GM12878 (cell line): ENCODE data around the gene LRTM2. TPM values are rescaled to one million over a fixed set of nuclear protein-coding genes. Genes with fewer than 3 reads are reported as not detected.

Experiments used
- ATAC-seq: fragments of 200-7000 bp; cut with Tn5 transposase; 3 replicates; pipeline ENCODE4 v1.9.1; 2020; ENCODE audit warnings: mild to moderate bottlenecking, moderate library complexity
- BruUV-seq: library from RNA; stranded (reverse); fragments of 400-500 nt; replicated peaks from 2 replicates; lab custom pipeline; 2021; lab: Mats Ljungman, UMichigan
- CTCF ChIA-PET: fragments of 300-600 bp; sonication (Branson Sonifier 250); formaldehyde crosslinking; extraction: SDS; loops from one replicate; lab custom pipeline; 2021; ENCODE audit warnings: inconsistent platforms; lab: Yijun Ruan, JAX
- POLR2A ChIA-PET: fragments of 350-600 bp; formaldehyde crosslinking; extraction: SDS; loops from one replicate; lab custom pipeline; 2021; ENCODE audit warnings: inconsistent platforms; lab: Charles Lee
- RAD21 ChIA-PET: fragments of 300-600 bp; sonication (Branson Sonifier 250); formaldehyde crosslinking; loops from one replicate; lab custom pipeline; 2023; ENCODE audit warnings: antibody characterized with exemption; ENCODE audit not compliant: unreplicated experiment; lab: Charles Lee
- SMC1A ChIA-PET: fragments of 300-600 bp; sonication (Branson Sonifier 250); formaldehyde crosslinking; loops from one replicate; lab custom pipeline; 2023; ENCODE audit not compliant: unreplicated experiment, uncharacterized antibody; lab: Charles Lee
- DNase-seq: peaks from one replicate; pipeline ENCODE4 v3.0.0-alpha.2; 2011; ENCODE audit warnings: low read depth, low spot score
- FAIRE-seq: peaks from 3 replicates; lab custom pipeline; 2011; peaks lifted over from hg19 to GRCh38; lab: Jason Lieb, UNC
- H2AFZ ChIP-seq: 2 replicates; pipeline ENCODE4 v1.6.0; 2011; ENCODE audit warnings: low read depth, low read length, control low read depth; ENCODE audit not compliant: control insufficient read depth
- H3K27ac ChIP-seq: 2 replicates; pipeline ENCODE4 v1.5.1; 2011; ENCODE audit warnings: control low read depth; ENCODE audit not compliant: control insufficient read depth, insufficient read depth
- H3K27me3 ChIP-seq, 2 experiments: replicated peaks in 1 of 2; 2 replicates each; pipeline versions ENCODE4 v1.6.0 to v1.6.1; 2011; ENCODE audit warnings: low read length in 1 of 2; ENCODE audit not compliant: control insufficient read depth in 2 of 2, insufficient read depth in 2 of 2
- H3K36me3 ChIP-seq, 2 experiments: 2 replicates each; pipeline ENCODE4 v1.5.1; 2011; ENCODE audit warnings: low read length in 1 of 2; ENCODE audit not compliant: control insufficient read depth in 2 of 2, insufficient read depth in 2 of 2
- H3K4me1 ChIP-seq: 2 replicates; pipeline ENCODE4 v1.6.1; 2011; ENCODE audit warnings: mild to moderate bottlenecking, low read length, moderate library complexity, mixed read lengths; ENCODE audit not compliant: control insufficient read depth, insufficient read depth
- H3K4me2 ChIP-seq: 2 replicates; pipeline ENCODE4 v1.6.0; 2011; ENCODE audit warnings: control low read depth; ENCODE audit not compliant: control insufficient read depth, insufficient read depth
- H3K4me3 ChIP-seq: fragments of 200-600 bp; sonication (generic); 2 replicates; pipeline ENCODE4 v1.5.1; 2016
- H3K79me2 ChIP-seq: 2 replicates; pipeline ENCODE4 v1.6.0; 2011; ENCODE audit warnings: low read length; ENCODE audit not compliant: control insufficient read depth, insufficient read depth
- H3K9ac ChIP-seq: 2 replicates; pipeline ENCODE4 v1.8.0; 2011; ENCODE audit warnings: low read length, control low read depth, mixed read lengths; ENCODE audit not compliant: control insufficient read depth, insufficient read depth
- H3K9me3 ChIP-seq: replicated peaks from 3 replicates; pipeline ENCODE4 v1.5.1; 2011; ENCODE audit warnings: mild to moderate bottlenecking, low read length; ENCODE audit not compliant: control insufficient read depth, insufficient read depth
- H4K20me1 ChIP-seq: 2 replicates; pipeline ENCODE4 v1.6.0; 2011; ENCODE audit not compliant: control insufficient read depth, insufficient read depth
- ETV6 ChIP-seq, 2 experiments: fragments of 450-650 bp in 1 of 2; IDR thresholded peaks in 1 of 2; conservative IDR thresholded peaks in 1 of 2; 2 replicates each; pipeline ENCODE4 v1.6.1; 2014; ENCODE audit warnings: antibody characterized with exemption in 1 of 2, borderline replicate concordance in 1 of 2, low read depth in 1 of 2, mild to moderate bottlenecking in 1 of 2, moderate library complexity in 1 of 2
- MYB ChIP-seq: fragments of 150-350 bp; IDR thresholded peaks from 2 replicates; pipeline ENCODE4 v1.6.1; 2014; ENCODE audit warnings: mild to moderate bottlenecking, low read depth, low read length, borderline replicate concordance
- NR2C1 ChIP-seq: fragments of 450-650 bp; IDR thresholded peaks from 2 replicates; pipeline ENCODE4 v1.6.1; 2017; ENCODE audit warnings: antibody characterized with exemption, mild to moderate bottlenecking, moderate library complexity
- NR2C2 ChIP-seq: IDR thresholded peaks from 2 replicates; pipeline ENCODE4 v1.6.1; 2011; ENCODE audit warnings: borderline replicate concordance, low read depth; ENCODE audit not compliant: control insufficient read depth, insufficient read length
- RAD21 ChIP-seq: IDR thresholded peaks from 2 replicates; pipeline ENCODE4 v1.6.1; 2011; ENCODE audit warnings: mild to moderate bottlenecking, low read depth, low read length, moderate library complexity; ENCODE audit not compliant: insufficient read depth
- SIX5 ChIP-seq: IDR thresholded peaks from 2 replicates; pipeline ENCODE4 v1.6.1; 2011; ENCODE audit warnings: mild to moderate bottlenecking, low read depth, low read length, moderate library complexity; ENCODE audit not compliant: severe bottlenecking
- SMC3 ChIP-seq: IDR thresholded peaks from 2 replicates; pipeline ENCODE4 v1.6.1; 2011; ENCODE audit warnings: low read length, improper control_type of control experiment, borderline replicate concordance
- SUPT20H ChIP-seq: IDR thresholded peaks from 2 replicates; pipeline ENCODE4 v1.6.1; 2011; ENCODE audit warnings: low read depth, mild to moderate bottlenecking, low read length, moderate library complexity, borderline replicate concordance; ENCODE audit not compliant: control insufficient read depth
- TBL1XR1 ChIP-seq: IDR thresholded peaks from 2 replicates; pipeline ENCODE4 v1.6.1; 2012; ENCODE audit warnings: low read depth, low read length, improper control_type of control experiment
- TCF12 ChIP-seq: IDR thresholded peaks from 2 replicates; pipeline ENCODE4 v1.6.1; 2011; ENCODE audit warnings: low read depth, mild to moderate bottlenecking, low read length
- WRNIP1 ChIP-seq: IDR thresholded peaks from 2 replicates; pipeline ENCODE4 v1.6.1; 2011; ENCODE audit warnings: low read depth, low read length, improper control_type of control experiment, borderline replicate concordance
- ZNF384 ChIP-seq: IDR thresholded peaks from 2 replicates; pipeline ENCODE4 v1.6.1; 2012; ENCODE audit warnings: low read depth, mild to moderate bottlenecking, low read length, improper control_type of control experiment, borderline replicate concordance
- WGBS: methylation state at CpG from one replicate; pipeline ENCODE4 v1.1.6; 2016; ENCODE audit warnings: low lambda C conversion rate; ENCODE audit not compliant: insufficient replicate concordance, insufficient coverage; ENCODE audit errors: missing lambda C conversion rate; 5-methylcytosine and 5-hydroxymethylcytosine counted together
- in situ Hi-C: fragments of 300-500 bp; cut with MboI; formaldehyde crosslinking; loops from 9 replicates; pipeline ENCODE4 v1.14.3; 2018; ENCODE audit warnings: mixed read lengths
- intact Hi-C: fragments of 100-400 bp; cut with micrococcal nuclease; formaldehyde crosslinking; loops from one replicate; pipeline ENCODE4 v1.14.2; 2022; ENCODE audit not compliant: unreplicated experiment
- polyA plus RNA-seq, 11 experiments: library from polyadenylated mRNA; depleted of rRNA in 4 of 11; unstranded in 6 of 11; stranded (reverse) in 5 of 11; fragments of >200 nt; fragmentation: Nextera tagmentation in 4 of 11; fragmentation: Illumina TruSeq in 1 of 11; extraction: Ambion mirVana in 4 of 11; extraction: Trizol in 1 of 11; gene quantifications; 1 replicate in 1 of 11; 2 replicates in 10 of 11; pipeline versions ENCODE4 v1.2.1 to v1.2.3, GENCODE V29; 2011 to 2016; ENCODE audit warnings: inconsistent platforms in 2 of 11, missing spikeins in 2 of 11, low read depth in 1 of 11
- total RNA-seq, 4 experiments: library from RNA; depleted of rRNA in 3 of 4; stranded (reverse); fragments of >200 nt in 3 of 4; fragmentation: Illumina TruSeq in 1 of 4; extraction: Trizol in 1 of 4; gene quantifications; 2 replicates each; pipeline versions ENCODE4 v1.2.1 to v1.2.3, GENCODE V29; 2013 to 2021
- TF ChIP-seq, protein P1 (sequence below): fragments of 450-650 bp; formaldehyde crosslinking; IDR thresholded peaks from 2 replicates; pipeline ENCODE4 v1.5.0; 2022; ENCODE audit warnings: mild to moderate bottlenecking, missing genetic modification characterization
- TF ChIP-seq, protein P2 (sequence below): fragments of 450-650 bp; formaldehyde crosslinking; IDR thresholded peaks from 2 replicates; pipeline ENCODE4 v1.4.0; 2022; ENCODE audit warnings: mild to moderate bottlenecking, moderate library complexity

Gene LRTM2
- total and polyA plus RNA-seq, 10 of the 15 experiments (the other 5 are each of a cell fraction or from before 2014, with no cell fraction given), result 0.05 TPM; not detected in 9

DNA sequence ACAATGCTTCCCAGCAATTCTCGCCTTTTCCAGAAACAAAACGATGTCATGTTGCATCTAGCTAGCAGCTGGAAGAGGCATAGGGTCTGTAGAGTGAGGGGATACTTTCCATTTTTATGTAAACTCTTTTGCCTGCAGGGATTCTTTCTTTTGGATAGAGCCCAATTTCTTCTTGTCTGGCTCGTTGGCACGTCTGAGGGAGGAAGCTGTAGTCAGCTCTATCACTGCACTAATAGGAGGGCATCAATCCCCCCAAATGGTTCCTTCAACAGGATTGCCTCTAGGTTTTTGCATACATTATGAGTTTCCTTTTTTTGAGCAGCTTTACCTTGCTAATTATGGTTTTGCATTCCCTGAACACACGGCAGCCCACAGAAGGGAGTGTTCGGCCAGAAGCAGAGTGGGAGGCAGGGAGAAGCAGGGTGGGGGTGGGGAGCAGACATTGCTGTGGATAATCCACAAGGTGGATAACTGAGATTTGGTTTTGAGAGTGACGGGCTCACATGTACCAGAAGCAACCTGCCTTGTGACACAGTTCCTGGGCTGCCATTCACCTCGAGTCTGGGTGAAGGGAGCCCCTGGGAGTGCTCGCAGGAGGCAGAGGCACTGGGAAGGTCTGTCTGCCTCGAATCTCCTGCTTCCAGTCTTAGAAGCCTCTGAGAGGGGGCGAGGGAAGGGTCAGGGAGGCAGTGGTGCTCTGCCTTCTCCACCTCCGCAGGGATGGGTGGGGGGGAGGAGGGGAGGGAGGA is 24.5 kb downstream of the LRTM2 start:
- CTCF ChIA-PET, result no interaction called here
- Histone ChIP-seq H3K4me1 (no peaks in the 10 kb centered on the region), H2AFZ (no peak overlapping the region), H3K36me3 (no peaks in the 10 kb centered on the region), H3K79me2 (no peaks in the 10 kb centered on the region), H4K20me1 (no peaks in the 10 kb centered on the region), H3K9me3 (no peaks in the 10 kb centered on the region), H3K27me3 (peaks cover 3 to 7% of the 10 kb centered on the region in 2 experiments), H3K9ac (no peak overlapping the region), H3K4me2 (no peak overlapping the region), H3K4me3 (no peak overlapping the region), H3K27ac (no peak overlapping the region)
- BruUV-seq, result no TSS peak
- in situ Hi-C loops, result no loop called here
- intact Hi-C loops, result no loop called here
- POLR2A ChIA-PET, result no interaction called here
- TF ChIP-seq TCF12, result no peak
- no peak for TF ChIP-seq RAD21
- no peak for TF ChIP-seq ETV6 (conservative IDR thresholded peaks at IDR 0.05 in 1 of 2, IDR thresholded peaks at IDR 0.05 in 1 of 2; ENCODE audit: borderline replicate concordance in 1 of 2, low read depth in 1 of 2)
- TF ChIP-seq ZNF384, result no peak
- TF ChIP-seq SUPT20H, result no peak
- TF ChIP-seq SMC3, result no peak
- TF ChIP-seq MYB, result no peak
- TF ChIP-seq, protein P1, sequence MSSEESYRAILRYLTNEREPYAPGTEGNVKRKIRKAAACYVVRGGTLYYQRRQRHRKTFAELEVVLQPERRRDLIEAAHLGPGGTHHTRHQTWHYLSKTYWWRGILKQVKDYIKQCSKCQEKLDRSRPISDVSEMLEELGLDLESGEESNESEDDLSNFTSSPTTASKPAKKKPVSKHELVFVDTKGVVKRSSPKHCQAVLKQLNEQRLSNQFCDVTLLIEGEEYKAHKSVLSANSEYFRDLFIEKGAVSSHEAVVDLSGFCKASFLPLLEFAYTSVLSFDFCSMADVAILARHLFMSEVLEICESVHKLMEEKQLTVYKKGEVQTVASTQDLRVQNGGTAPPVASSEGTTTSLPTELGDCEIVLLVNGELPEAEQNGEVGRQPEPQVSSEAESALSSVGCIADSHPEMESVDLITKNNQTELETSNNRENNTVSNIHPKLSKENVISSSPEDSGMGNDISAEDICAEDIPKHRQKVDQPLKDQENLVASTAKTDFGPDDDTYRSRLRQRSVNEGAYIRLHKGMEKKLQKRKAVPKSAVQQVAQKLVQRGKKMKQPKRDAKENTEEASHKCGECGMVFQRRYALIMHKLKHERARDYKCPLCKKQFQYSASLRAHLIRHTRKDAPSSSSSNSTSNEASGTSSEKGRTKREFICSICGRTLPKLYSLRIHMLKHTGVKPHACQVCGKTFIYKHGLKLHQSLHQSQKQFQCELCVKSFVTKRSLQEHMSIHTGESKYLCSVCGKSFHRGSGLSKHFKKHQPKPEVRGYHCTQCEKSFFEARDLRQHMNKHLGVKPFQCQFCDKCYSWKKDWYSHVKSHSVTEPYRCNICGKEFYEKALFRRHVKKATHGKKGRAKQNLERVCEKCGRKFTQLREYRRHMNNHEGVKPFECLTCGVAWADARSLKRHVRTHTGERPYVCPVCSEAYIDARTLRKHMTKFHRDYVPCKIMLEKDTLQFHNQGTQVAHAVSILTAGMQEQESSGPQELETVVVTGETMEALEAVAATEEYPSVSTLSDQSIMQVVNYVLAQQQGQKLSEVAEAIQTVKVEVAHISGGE (CRISPR knock-in tag), result no peak
- TF ChIP-seq, protein P2, sequence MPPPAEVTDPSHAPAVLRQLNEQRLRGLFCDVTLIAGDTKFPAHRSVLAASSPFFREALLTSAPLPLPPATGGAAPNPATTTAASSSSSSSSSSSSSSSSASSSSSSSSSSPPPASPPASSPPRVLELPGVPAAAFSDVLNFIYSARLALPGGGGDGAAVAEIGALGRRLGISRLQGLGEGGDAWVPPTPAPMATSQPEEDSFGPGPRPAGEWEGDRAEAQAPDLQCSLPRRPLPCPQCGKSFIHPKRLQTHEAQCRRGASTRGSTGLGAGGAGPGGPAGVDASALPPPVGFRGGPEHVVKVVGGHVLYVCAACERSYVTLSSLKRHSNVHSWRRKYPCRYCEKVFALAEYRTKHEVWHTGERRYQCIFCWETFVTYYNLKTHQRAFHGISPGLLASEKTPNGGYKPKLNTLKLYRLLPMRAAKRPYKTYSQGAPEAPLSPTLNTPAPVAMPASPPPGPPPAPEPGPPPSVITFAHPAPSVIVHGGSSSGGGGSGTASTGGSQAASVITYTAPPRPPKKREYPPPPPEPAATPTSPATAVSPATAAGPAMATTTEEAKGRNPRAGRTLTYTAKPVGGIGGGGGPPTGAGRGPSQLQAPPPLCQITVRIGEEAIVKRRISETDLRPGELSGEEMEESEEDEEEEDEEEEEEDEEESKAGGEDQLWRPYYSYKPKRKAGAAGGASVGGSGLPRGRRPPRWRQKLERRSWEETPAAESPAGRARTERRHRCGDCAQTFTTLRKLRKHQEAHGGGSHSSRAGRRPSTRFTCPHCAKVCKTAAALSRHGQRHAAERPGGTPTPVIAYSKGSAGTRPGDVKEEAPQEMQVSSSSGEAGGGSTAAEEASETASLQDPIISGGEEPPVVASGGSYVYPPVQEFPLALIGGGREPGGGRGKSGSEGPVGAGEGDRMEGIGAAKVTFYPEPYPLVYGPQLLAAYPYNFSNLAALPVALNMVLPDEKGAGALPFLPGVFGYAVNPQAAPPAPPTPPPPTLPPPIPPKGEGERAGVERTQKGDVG (CRISPR knock-in tag), result no peak
- no peak for TF ChIP-seq TBL1XR1
- no peak for TF ChIP-seq NR2C2
- no peak for TF ChIP-seq NR2C1
- no peak for TF ChIP-seq SIX5
- no peak for TF ChIP-seq WRNIP1
- WGBS, result 8% methylated on average over 10 of the region's 12 CpGs
- FAIRE-seq (no peak), ATAC-seq (no peak), DNase-seq (no peak)
- RAD21 ChIA-PET, result no interaction called here
- SMC1A ChIA-PET, result no interaction called here
